Measurements from ENCODE around the gene PCBD1.

- TF ChIP-seq CTCF (IDR thresholded peaks at IDR 0.05) (no peak), EZH2 (IDR thresholded peaks at IDR 0.05; ENCODE audit: borderline replicate concordance, insufficient read depth, low read depth, low read length, poor library complexity, severe bottlenecking) (no peak)
Observed at GRCh38 chr10:70934701-70935100, 46.3 kb upstream of the PCBD1 start.
